ENCODE measurements around the gene TSFM. TPM values are rescaled to one million over a fixed set of nuclear protein-coding genes. Genes with fewer than 3 reads are reported as not detected.

Gene TSFM
- total RNA-seq, 1 experiment from 2014 or later, result 40.3 TPM

GRCh38 chr12:57800965-57801364, 18.4 kb downstream of the TSFM start:
- Histone ChIP-seq H3K36me3 (ENCODE audit: control insufficient read depth, insufficient read depth, low read length) (peaks cover 3% of the 10 kb centered on the region), H3K9me3 (ENCODE audit: control insufficient read depth, insufficient read depth, low read depth, low read length) (no peaks in the 10 kb centered on the region), H3K27me3 (ENCODE audit: control insufficient read depth, insufficient read depth, low read length) (no peaks in the 10 kb centered on the region), H3K4me3 (ENCODE audit: low read depth in 2 of 2, low read length in 2 of 2) (no peak overlapping the region), H3K4me1 (ENCODE audit: control insufficient read depth, insufficient read depth, low read length) (no peaks in the 10 kb centered on the region), H3K27ac (ENCODE audit: low read length) (no peak overlapping the region)
- intact Hi-C loops (cut with micrococcal nuclease; ENCODE audit: unreplicated experiment) (no loop called here), in situ Hi-C loops (cut with HindIII; ENCODE audit: low pct_unique_long_range_greater_than_20kb, low sequenced_read_pairs) (no loop called here)
- no peak for TF ChIP-seq REST (IDR thresholded peaks at IDR 0.05; ENCODE audit: insufficient read depth in 1 of 2, low read depth in 2 of 2, low read length in 1 of 2)
- no peak for TF ChIP-seq TCF7L2 (IDR thresholded peaks at IDR 0.05; ENCODE audit: low read depth, low read length)
- no peak for TF ChIP-seq SIN3A (IDR thresholded peaks at IDR 0.05; ENCODE audit: borderline replicate concordance, insufficient read depth, low read depth, low read length)
- TF ChIP-seq POLR2AphosphoS5 (IDR thresholded peaks at IDR 0.05; ENCODE audit: low read depth, low read length), result no peak
- TF ChIP-seq CTCF (IDR thresholded peaks at IDR 0.05), result no peak
- ChIA-PET POLR2A (interaction anchor here (0.6 kb wide), 1 partner anchor 274 kb away, joined by 3 read pairs; no protein-coding TSS in a partner anchor), CTCF (interaction anchor here (0.6 kb wide), 1 partner anchor 115 kb away, joined by 7 read pairs; no protein-coding TSS in a partner anchor)
- BruUV-seq (replicated peaks), result no TSS peak
- DNase-seq (ENCODE audit: low read depth, low spot score) (no peak), ATAC-seq (no peak)

GRCh38 chr12:57802607-57803006, 20.0 kb downstream of the TSFM start:
- Histone ChIP-seq H3K9me3 (ENCODE audit: control insufficient read depth, insufficient read depth, low read depth, low read length) (no peaks in the 10 kb centered on the region), H3K4me3 (ENCODE audit: low read depth in 2 of 2, low read length in 2 of 2) (no peak overlapping the region), H3K27me3 (ENCODE audit: control insufficient read depth, insufficient read depth, low read length) (no peaks in the 10 kb centered on the region), H3K27ac (ENCODE audit: low read length) (no peak overlapping the region), H3K4me1 (ENCODE audit: control insufficient read depth, insufficient read depth, low read length) (no peaks in the 10 kb centered on the region), H3K36me3 (ENCODE audit: control insufficient read depth, insufficient read depth, low read length) (no peaks in the 10 kb centered on the region)
- CTCF ChIA-PET, result interaction anchor here (0.6 to 1.2 kb wide), 5 partner anchors 10 to 138 kb away, joined by 3 to 4 read pairs (median 3); no protein-coding TSS in a partner anchor
- BruUV-seq (replicated peaks), result no TSS peak
- ATAC-seq (no peak), DNase-seq (ENCODE audit: low read depth, low spot score) (no peak)
- POLR2A ChIA-PET, result interaction anchor here (0.5 kb wide), 1 partner anchor 30 kb away, joined by 5 read pairs; no protein-coding TSS in a partner anchor
- intact Hi-C loops (cut with micrococcal nuclease; ENCODE audit: unreplicated experiment), result no loop called here
- in situ Hi-C loops (cut with HindIII; ENCODE audit: low pct_unique_long_range_greater_than_20kb, low sequenced_read_pairs), result no loop called here
- TF ChIP-seq REST (IDR thresholded peaks at IDR 0.05; ENCODE audit: insufficient read depth in 1 of 2, low read depth in 2 of 2, low read length in 1 of 2) (no peak), SIN3A (IDR thresholded peaks at IDR 0.05; ENCODE audit: borderline replicate concordance, insufficient read depth, low read depth, low read length) (no peak), TCF7L2 (IDR thresholded peaks at IDR 0.05; ENCODE audit: low read depth, low read length) (no peak), CTCF (IDR thresholded peaks at IDR 0.05) (no peak), POLR2AphosphoS5 (IDR thresholded peaks at IDR 0.05; ENCODE audit: low read depth, low read length) (no peak)

Measured in Panc1 (cell line).